GM12892 (cell line): ENCODE results near the gene USP15.

Source experiments
- POLR2A ChIP-seq: IDR thresholded peaks from 2 replicates; pipeline ENCODE4 v1.6.1; 2011; ENCODE audit warnings: low read depth, low read length, control low read depth
- POLR2AphosphoS5 ChIP-seq: IDR thresholded peaks from 2 replicates; pipeline ENCODE4 v1.6.1; 2011; ENCODE audit warnings: low read depth, low read length, control low read depth

GRCh38 chr12:62279058-62279457 is 18.9 kb downstream of the USP15 start:
- TF ChIP-seq POLR2A, result no peak
- no peak for TF ChIP-seq POLR2AphosphoS5
